HG02588 (cell line): Measurements from ENCODE around the gene CDH13.

Source experiments
- ATAC-seq: cut with Tn5 transposase; IDR thresholded peaks from one replicate; pipeline ENCODE4 v1.9.1; 2021; ENCODE audit warnings: mild to moderate bottlenecking, moderate library complexity; ENCODE audit not compliant: unreplicated experiment

The CDH13 gene

DNA sequence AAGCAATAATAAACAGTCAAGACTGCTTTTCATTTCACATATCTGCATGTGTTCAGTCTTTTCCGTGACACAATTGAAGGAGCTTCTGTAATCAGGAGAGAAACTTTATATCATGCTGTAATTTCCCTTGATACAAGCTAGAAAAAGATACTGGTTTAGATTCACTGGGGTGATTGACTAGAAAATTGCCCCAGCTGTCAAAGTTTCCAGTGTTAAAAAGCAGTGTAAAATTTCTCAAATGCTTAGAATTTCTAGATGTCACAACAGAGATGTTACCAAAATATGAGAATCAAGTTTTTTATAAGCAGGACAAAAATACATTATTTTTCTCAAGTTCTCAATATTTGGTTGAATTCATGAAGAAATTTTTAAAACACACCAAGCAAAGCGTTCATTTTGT lies 888.6 kb downstream of the CDH13 start:
- no peak for ATAC-seq

DNA sequence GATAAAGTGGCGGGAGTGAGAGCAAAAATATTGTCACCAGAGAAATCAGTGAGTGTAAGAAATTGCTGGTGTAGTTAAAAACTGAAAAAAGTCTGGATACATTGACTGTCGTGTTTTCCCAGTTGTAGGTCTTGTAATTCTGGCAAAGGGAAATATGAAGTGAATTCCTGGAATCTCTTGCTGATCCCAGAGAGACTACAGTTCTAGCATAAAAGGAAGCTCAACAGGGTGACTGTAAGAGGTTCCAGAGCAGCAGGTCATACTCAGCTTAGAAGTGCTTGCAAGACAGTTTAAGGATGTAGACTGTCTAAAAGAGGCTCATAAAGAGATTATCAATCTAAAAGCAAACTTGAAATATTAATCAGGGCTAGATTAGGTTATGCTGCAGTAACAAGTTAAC lies 890.2 kb downstream of the CDH13 start:
- ATAC-seq, result no peak

DNA sequence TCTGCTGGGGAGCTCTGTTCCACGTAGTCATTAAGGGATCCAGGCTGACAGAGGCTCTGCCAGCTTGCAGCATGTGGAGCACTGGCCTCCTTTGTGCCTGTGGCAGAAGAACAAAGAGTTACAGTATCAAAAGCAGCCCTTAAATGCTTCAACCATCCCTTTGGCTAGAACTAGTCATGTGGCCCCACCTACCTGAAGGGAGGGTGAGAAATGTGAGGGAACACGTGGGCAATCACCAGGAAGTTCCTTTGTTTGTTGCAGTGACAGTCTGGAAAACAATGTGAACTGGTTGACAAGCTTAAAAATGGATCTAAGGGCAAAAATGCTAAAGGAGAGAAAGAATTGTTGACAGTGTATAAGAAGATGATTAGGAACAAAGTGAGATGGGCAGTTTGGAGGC lies 890.6 kb downstream of the CDH13 start:
- no peak for ATAC-seq

- ATAC-seq, result no peak
Observed at GRCh38 chr16:83520596-83520995, 893.8 kb downstream of the CDH13 start.

DNA sequence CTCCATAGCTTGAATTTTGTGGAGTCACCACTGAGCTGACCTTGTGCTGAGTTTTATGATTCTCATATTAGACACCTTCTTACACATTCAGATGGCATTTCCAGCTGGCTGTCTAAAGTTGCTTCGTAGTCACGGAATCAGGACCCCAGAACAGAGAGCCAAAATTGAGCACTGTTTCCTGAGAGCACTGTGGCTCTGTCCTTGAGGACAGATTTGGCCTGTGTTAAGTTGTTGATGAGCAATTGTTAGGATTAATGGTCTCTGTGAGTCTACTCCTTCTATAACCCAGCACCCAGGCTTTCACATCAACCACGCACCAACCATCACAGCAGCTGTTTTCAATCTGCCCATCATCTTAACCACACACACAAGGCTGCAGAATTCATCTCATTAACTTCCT lies 903.5 kb downstream of the CDH13 start:
- ATAC-seq, result no peak

DNA sequence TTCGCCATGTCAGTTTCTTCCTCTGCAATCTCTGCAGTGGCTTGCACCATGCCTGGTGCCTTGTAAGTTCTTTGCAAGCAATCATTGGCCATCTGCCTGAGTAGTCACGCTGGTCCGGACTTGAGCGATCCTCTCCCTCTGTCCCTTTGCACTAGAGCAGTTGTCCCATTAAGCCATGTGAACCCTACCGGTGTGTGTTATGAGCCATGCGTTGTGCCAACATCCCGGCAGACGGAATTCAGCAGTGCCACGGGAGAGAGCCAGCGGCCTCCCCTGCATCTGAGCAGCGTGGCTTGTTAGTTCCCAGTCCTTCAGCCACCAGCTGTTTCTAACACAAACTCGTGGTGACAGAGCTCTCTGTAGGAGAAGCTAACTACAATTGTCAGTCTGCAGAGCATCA lies 905.9 kb downstream of the CDH13 start:
- ATAC-seq, result no peak

DNA sequence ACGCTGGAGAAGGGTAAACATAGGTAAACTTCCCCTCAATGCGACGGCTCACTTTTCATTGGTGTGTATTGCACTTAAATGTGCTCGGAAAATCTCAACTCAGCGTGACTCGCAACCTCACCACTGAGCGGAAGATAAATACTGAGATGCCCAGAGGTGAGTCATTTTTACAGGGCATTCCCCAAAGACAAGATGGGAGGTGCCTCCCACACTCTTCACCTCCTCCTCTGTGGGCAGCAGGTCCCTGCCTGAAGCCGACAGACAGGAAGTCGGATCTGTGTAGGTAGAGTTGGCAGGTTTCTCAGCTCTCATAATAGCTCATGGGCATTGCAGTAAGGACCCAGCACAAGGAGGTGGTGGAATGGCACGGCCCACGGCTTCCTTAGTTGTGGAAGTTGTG lies 906.4 kb downstream of the CDH13 start:
- ATAC-seq, result no peak

- ATAC-seq, result no peak
Observed at GRCh38 chr16:83538707-83539106, 911.9 kb downstream of the CDH13 start.

DNA sequence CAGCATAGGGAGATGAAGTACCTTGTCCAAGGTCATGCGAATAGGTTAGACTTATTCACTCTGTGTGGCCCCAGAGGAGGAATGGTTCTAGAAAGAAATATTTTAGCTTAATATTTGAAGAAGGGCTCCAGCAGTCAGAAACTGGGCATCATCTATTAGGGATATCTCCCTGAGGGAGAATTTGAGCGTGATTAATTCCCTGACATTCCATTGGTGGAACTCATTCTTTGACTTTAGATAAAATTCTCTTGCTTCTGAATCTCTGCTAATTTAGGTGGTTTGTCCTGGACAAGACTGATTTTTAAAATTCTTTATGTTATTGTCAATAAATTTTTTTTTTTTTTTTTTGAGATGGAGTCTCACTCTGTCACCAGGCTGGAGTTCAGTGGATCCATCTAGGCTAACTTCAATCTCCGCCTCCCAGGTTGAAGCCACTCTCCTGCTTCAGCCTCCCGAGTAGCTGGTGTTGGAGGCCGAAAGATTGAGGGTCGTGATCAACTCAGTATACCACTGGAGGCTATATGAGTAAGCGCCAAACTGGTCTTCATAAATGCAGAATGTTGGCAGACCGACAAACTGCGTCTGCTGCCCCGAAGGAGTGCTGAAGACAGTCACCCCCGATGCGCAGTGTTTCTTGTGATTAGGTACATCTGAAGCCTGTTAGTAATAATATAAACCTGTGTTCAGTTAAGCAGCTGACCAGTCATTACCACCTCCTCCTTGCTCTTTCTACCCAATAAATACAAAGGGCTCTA lies 913.1 kb downstream of the CDH13 start:
- no peak for ATAC-seq

DNA sequence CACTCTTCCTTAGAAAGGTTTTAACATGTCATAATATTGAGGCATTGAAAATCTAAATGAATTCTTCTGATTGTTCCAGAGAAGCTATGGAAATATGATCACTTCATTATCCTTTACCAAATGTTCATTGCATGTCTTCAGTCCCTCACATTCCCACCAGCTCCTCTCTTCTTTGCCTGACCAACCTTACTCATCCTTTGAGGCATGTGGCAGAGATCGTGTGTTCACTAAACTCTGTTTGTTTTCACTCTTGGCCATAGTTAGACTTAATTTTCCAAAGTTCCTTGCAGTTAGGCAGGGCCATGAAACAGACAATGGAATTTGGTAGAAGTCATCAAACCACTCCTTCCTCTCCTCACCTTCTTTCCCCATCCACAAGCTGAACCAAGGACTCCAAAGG lies 914.5 kb downstream of the CDH13 start:
- ATAC-seq, result no peak

GRCh38 chr16:83542491-83542890 lies 915.7 kb downstream of the CDH13 start:
- no peak for ATAC-seq

DNA sequence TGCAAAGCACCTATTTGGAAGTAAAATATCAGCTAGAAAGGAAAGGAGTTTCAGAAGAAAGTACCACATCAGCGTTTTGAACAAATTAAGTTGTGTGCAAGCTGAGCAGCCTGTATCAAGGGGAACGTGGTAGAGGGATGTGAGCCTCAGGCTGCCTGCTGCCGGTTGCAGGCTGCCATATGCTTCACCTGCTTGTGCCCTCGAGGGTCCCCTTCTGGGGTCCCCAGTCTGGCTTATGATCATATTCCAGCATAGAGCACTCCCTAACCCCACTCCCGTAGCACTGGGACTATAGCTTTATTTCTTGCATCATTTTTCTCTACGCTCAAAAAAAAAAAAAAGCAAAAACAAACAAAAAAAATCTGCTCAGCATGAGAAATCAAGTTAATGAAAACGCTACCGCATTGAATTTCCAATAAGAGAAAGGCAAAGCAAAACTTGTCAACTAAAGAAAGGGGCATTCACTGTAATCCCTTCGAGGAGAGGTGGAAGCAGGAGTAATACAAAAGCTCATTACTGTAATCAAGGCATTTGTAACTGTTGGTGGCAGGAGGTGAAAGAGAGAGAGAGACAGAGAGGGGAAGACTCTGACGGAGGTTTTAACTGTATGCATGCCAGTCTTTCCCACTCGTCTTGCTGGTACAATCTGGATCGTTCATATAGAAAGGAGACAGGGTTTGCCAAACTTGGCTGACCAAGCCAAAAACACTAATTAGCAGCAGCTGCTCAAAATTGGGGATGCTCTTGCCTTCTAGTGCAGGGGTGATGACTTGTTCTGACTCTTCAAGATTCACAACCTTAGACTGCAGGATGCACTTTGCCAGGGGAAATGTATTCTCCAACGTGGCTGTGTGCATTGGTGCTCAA lies 922.8 kb downstream of the CDH13 start:
- ATAC-seq, result no peak

GRCh38 chr16:83550183-83550569 lies 923.4 kb downstream of the CDH13 start:
- ATAC-seq, result no peak

DNA sequence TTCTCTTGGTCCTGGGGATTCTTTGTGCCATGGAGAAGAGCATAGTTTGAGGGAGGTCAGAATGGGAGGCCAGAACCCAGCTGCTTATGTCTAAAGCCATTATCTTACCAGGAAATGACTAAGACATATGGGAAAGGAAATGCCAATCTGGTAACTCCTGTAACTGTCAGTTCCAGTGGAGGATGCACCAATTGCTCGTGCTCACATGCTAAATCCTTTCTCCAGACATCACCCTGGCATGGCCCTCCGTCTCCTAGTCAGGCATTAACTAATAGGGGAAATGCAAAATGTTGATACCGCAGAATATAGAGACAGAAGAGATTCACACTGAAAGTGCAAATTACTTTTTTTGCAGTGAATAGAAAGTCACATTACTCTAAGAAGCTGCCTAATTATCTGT lies 925.5 kb downstream of the CDH13 start:
- no peak for ATAC-seq

GRCh38 chr16:83552930-83553329 lies 926.2 kb downstream of the CDH13 start:
- no peak for ATAC-seq

GRCh38 chr16:83554096-83554495 lies 927.3 kb downstream of the CDH13 start:
- no peak for ATAC-seq

- ATAC-seq, result no peak
Observed at GRCh38 chr16:83554540-83554939, 927.8 kb downstream of the CDH13 start.

GRCh38 chr16:83561876-83562275 lies 935.1 kb downstream of the CDH13 start:
- ATAC-seq, result no peak

DNA sequence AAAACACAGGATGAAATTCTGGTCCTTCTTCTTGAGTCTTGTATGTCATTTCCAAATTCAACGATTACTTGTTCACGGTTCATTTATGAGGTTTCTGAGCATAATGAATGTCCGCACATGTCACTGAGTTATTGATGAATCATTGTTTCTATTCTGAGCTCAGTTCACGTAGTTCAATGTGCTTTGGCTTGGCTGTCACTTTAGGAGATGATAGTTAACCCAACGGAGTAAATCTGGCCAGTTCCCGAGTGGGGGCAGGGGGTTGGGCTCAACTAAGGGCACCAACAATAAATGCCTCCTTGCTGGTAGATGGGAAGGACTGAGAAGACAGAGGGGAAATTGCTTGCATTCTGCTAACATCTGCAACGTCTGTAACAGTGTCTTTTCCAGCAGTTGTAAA lies 941.6 kb downstream of the CDH13 start:
- ATAC-seq, result no peak

DNA sequence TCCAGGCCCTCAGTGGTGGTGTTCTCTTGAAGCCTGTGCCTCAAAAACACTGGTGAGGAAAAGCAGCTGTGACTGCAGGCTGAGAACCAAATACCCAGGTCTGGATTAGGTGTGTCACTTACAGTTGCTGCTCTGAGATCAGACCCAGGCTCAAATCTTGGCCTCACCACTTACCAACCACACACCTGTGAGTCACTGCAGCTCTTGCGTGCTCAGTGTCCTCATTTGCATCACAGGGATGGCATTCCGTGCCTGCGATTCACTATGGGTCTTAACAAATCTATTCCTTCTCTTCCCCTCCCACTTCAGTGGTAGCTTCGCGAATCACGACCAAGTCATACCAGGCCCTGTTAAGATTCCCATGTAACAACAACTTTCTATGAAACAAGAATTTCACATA lies 947.6 kb downstream of the CDH13 start:
- ATAC-seq, result no peak

DNA sequence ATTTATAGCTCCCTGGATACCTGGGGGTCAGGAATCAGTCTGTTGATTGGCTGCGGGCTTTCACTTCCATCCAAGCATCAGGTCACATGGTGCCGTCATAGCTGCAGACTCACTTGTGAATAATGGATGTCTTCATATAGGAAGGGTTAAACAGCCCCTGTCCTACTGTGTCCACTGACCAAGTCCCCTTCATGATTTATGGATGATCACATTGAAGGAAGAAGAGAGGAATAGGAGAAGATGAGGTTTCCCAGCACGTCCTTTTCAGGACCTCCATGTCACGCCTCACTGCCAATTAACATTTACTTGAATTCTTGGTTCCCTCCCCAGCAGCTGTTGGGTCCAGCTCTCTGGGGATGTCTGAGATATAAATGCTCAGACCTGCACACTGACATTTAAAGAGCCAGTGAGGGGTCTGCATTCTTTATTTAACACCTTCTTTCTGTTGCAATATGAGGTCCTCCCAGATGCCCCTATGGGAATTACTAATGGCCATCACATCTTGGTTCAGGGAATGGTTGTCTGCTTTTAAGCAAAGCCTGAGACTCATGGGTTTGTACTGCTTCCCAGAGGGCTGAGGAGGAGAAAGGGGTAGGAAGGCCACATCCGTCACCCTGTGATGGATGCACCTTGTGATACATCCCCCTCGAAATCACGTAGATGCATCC lies 950.4 kb downstream of the CDH13 start:
- ATAC-seq, result no peak

GRCh38 chr16:83578171-83578570 lies 951.4 kb downstream of the CDH13 start:
- ATAC-seq, result no peak
